ENCODE measurements around the gene SBSN. TPM values are rescaled to one million over a fixed set of nuclear protein-coding genes. Genes with fewer than 3 reads are reported as not detected.

Gene SBSN
- total RNA-seq, 3 donors from 2014 or later: not detected

DNA sequence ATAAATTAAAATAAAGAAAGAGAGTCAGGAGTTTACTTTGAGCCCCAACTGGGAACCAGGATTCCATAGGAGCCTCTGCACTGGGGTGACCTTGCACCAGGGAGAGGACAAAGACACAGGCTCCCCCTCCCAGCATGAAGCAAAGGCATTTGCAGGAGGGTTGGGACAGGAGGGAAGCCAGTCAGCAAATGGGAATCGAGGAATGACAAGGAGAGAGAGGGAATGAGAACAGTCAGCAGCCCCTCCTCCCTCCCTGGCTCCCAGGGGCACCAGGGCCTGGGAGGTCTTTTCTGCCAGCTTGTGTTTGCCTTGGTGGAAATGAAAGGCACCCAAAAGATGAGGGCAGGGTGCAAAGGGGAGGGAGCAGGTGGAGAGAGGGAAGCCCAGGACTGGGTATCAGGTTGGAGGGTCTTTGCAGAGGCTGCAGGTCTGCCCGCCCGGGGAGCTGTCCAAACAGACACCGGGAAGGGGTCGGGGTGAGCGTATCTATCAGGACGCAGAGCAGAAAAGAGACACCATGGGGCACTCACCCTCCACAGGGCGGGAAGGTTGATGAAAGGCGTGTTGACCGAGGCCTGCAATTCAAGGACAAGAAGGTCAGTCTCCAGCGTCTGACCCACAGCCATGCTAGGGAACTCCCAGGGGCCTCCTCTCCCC is 3.8 kb downstream of the SBSN start:
- TF ChIP-seq POLR2AphosphoS5 (IDR thresholded peaks at IDR 0.05): no peak
- TF ChIP-seq, protein P1, sequence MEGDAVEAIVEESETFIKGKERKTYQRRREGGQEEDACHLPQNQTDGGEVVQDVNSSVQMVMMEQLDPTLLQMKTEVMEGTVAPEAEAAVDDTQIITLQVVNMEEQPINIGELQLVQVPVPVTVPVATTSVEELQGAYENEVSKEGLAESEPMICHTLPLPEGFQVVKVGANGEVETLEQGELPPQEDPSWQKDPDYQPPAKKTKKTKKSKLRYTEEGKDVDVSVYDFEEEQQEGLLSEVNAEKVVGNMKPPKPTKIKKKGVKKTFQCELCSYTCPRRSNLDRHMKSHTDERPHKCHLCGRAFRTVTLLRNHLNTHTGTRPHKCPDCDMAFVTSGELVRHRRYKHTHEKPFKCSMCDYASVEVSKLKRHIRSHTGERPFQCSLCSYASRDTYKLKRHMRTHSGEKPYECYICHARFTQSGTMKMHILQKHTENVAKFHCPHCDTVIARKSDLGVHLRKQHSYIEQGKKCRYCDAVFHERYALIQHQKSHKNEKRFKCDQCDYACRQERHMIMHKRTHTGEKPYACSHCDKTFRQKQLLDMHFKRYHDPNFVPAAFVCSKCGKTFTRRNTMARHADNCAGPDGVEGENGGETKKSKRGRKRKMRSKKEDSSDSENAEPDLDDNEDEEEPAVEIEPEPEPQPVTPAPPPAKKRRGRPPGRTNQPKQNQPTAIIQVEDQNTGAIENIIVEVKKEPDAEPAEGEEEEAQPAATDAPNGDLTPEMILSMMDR (IDR thresholded peaks at IDR 0.05): no peak
- no peak for TF ChIP-seq POLR2A (IDR thresholded peaks at IDR 0.05)
- Histone ChIP-seq H3K27ac (no peak overlapping the region), H3K4me1 (no peaks in the 10 kb centered on the region), H3K36me3 (no peaks in the 10 kb centered on the region), H3K4me3 (no peak overlapping the region), H3K9me3 (no peaks in the 10 kb centered on the region), H3K27me3 (peaks cover 0 to 43% of the 10 kb centered on the region in 2 donors)
- intact Hi-C loops (cut with DNase I; ENCODE audit: low total_unique reads): no loop called here
- no peak for DNase-seq (ENCODE audit: low spot score in 2 of 2)

DNA sequence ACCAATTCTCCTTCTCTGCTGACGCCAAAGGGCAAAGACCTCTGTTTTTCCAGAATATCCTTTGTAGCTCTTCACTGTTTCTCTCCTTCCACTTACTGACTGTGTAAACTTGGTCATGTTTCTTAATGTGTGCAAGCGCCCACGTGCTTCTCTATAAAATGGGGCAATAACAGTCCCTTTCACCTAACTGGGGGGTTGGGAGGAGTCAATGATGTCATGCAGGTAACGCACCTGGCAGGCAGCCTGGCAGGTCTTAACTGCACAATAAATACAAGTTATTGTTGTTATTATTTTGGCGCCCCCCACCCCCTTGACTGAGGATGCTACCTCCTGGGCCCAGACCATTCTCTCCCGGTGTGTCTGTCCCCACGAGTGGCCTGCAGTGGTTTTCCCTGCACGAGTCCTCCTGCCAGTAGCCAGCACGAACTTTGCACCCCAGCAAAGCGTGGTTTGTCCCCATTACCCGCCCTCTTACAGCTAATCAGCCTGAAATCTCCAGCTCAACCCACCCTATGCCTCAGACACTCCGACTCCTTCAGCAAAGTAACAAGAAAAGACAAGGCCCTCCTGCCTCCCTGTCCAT is 5.3 kb downstream of the SBSN start:
- Histone ChIP-seq H3K9me3 (no peaks in the 10 kb centered on the region), H3K36me3 (no peaks in the 10 kb centered on the region), H3K4me3 (no peak overlapping the region), H3K4me1 (no peaks in the 10 kb centered on the region), H3K27me3 (peaks cover 0 to 29% of the 10 kb centered on the region in 2 donors), H3K27ac (no peak overlapping the region)
- no peak for DNase-seq (ENCODE audit: low spot score in 2 of 2)
- intact Hi-C loops (cut with DNase I; ENCODE audit: low total_unique reads): no loop called here
- TF ChIP-seq POLR2AphosphoS5 (IDR thresholded peaks at IDR 0.05): no peak
- TF ChIP-seq, protein P1 (IDR thresholded peaks at IDR 0.05): no peak
- TF ChIP-seq POLR2A (IDR thresholded peaks at IDR 0.05): no peak

DNA sequence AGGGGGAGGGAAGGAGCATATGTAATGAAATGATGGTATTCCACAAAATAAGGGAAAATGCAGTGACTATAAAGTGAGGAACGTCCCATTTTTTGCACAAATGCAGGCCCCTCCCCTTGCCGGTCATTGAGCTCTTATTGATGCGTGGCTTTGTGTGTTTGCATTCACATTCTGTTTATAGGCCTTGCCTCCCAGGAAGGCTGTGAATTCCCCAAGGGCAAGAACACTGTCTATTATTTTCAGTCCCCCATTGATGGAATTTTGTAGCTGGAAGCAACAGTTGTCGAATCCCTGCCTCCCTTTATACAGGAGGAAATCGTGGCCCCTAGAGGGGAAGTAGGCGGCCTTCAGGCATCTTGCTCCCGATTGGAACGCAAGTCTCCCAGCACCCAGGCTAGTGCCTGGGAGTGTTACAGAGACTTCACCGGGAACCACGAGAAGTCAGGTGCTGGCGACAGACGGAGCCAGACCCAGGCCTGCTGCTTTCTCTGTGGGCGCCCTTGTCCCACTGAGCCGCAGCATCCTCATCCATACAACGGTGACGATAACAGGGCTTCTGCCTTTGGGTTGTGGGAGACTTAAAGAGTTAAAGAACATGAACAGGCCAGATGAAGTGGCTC is 6.9 kb downstream of the SBSN start:
- H3K27ac ChIP-seq: no peak overlapping the region
- TF ChIP-seq POLR2A (IDR thresholded peaks at IDR 0.05) (no peak), POLR2AphosphoS5 (IDR thresholded peaks at IDR 0.05) (no peak)
- TF ChIP-seq, protein P1 (IDR thresholded peaks at IDR 0.05): no peak
- H3K36me3 ChIP-seq: no peaks in the 10 kb centered on the region
- H3K27me3 ChIP-seq: peaks cover 0 to 15% of the 10 kb centered on the region in 2 donors
- intact Hi-C loops (cut with DNase I; ENCODE audit: low total_unique reads): no loop called here
- no peak overlapping the region for H3K4me3 ChIP-seq
- H3K4me1 ChIP-seq: no peaks in the 10 kb centered on the region
- no peak for DNase-seq (ENCODE audit: low spot score in 2 of 2)
- H3K9me3 ChIP-seq: no peaks in the 10 kb centered on the region

DNA sequence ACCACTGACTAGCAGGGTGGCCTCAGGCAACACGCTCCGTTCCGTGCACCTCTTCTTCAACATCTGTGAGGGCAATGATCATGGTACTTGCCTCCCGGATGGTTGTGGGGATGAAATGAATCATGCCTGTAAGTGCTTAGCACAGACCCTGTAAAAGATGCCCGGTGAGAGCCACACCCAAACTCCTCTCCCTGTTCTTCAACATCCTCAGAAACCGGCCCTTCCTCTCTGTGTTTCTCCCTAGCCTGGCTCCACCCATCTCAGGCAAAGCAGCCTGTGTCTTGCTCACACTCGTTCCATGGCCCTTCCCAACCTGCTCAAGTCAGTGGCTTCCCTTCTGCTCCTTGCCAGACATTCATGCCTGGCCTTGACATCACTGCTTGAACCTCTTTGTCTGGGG is 8.8 kb downstream of the SBSN start:
- no peak overlapping the region for H3K27ac ChIP-seq
- DNase-seq (ENCODE audit: low spot score in 2 of 2): no peak
- TF ChIP-seq POLR2AphosphoS5 (IDR thresholded peaks at IDR 0.05) (no peak), POLR2A (IDR thresholded peaks at IDR 0.05) (no peak)
- H3K36me3 ChIP-seq: no peaks in the 10 kb centered on the region
- H3K4me1 ChIP-seq: no peaks in the 10 kb centered on the region
- intact Hi-C loops (cut with DNase I; ENCODE audit: low total_unique reads): no loop called here
- no peaks in the 10 kb centered on the region for H3K9me3 ChIP-seq
- no peak overlapping the region for H3K4me3 ChIP-seq
- H3K27me3 ChIP-seq: no peaks in the 10 kb centered on the region

DNA sequence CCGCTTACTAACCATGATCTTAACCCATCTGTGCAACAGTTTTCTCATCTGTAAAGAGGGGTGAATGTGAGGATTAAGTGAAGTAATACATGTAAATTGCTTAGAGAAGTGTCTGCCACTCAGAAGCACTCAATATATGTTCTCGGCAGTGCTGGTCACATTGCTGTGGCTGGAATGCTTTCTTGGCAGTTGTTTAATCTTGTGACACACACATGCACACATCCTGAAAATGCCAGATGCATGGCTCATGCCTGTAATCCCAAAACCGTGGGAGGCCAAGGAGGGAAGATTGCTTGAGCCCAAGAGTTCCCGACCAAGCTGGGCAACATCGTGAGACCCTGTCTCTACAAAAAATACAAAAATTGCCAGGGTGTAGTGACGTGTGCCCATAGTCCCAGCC is 9.8 kb downstream of the SBSN start:
- Histone ChIP-seq H3K4me3 (no peak overlapping the region), H3K27me3 (no peaks in the 10 kb centered on the region), H3K9me3 (no peaks in the 10 kb centered on the region), H3K27ac (no peak overlapping the region), H3K36me3 (no peaks in the 10 kb centered on the region), H3K4me1 (no peaks in the 10 kb centered on the region)
- intact Hi-C loops (cut with DNase I; ENCODE audit: low total_unique reads): no loop called here
- TF ChIP-seq POLR2AphosphoS5 (IDR thresholded peaks at IDR 0.05): no peak
- TF ChIP-seq POLR2A (IDR thresholded peaks at IDR 0.05): no peak
- TF ChIP-seq, protein P1 (IDR thresholded peaks at IDR 0.05): no peak
- DNase-seq (ENCODE audit: low spot score in 2 of 2): no peak
